Endothelial cell of umbilical vein (primary cell): ENCODE data around the gene RTKN2. TPM values are rescaled to one million over a fixed set of nuclear protein-coding genes. Genes with fewer than 3 reads are reported as not detected.

Experiments used
- BruUV-seq: library from RNA; stranded (reverse); fragments of 400-500 nt; replicated peaks from 2 replicates; lab custom pipeline; 2021; lab: Mats Ljungman, UMichigan
- CTCF ChIA-PET: fragments of 300-600, 350-600 bp; sonication (Branson Sonifier 250); formaldehyde crosslinking; loops from one replicate; lab custom pipeline; 2021; ENCODE audit warnings: antibody characterized with exemption, inconsistent platforms; lab: Charles Lee
- POLR2A ChIA-PET: fragments of 300-600, 350-600 bp; sonication (Branson Sonifier 250); formaldehyde crosslinking; loops from one replicate; lab custom pipeline; 2021; ENCODE audit warnings: antibody characterized with exemption, inconsistent platforms; lab: Charles Lee
- DNase-seq: peaks from one replicate; pipeline ENCODE4 v3.0.0-alpha.2; 2011; ENCODE audit warnings: low read depth, low spot score
- FAIRE-seq: peaks from 2 replicates; lab custom pipeline; 2011; peaks lifted over from hg19 to GRCh38; lab: Jason Lieb, UNC
- H2AFZ ChIP-seq: 2 replicates; pipeline ENCODE4 v1.6.0; 2012; ENCODE audit warnings: low read depth, low read length, control low read depth, inconsistent platforms
- H3K27ac ChIP-seq: 2 replicates; pipeline ENCODE4 v1.5.1; 2011; ENCODE audit warnings: low read depth, mild to moderate bottlenecking, control low read depth, low read length, moderate library complexity; ENCODE audit not compliant: insufficient read depth
- H3K27me3 ChIP-seq, 2 experiments: 2 replicates each; pipeline versions ENCODE4 v1.6.0 to v1.6.1; 2011; ENCODE audit warnings: low read length in 2 of 2, mixed read lengths in 1 of 2; ENCODE audit not compliant: control insufficient read depth in 2 of 2, insufficient read depth in 2 of 2
- H3K36me3 ChIP-seq, 2 experiments: 2 replicates in 1 of 2; 3 replicates in 1 of 2; pipeline ENCODE4 v1.5.1; 2011; ENCODE audit warnings: low read length in 2 of 2, mild to moderate bottlenecking in 1 of 2, moderate library complexity in 1 of 2; ENCODE audit not compliant: control insufficient read depth in 2 of 2, insufficient read depth in 2 of 2; ENCODE audit errors: extremely low read depth in 1 of 2
- H3K4me1 ChIP-seq: 3 replicates; pipeline ENCODE4 v1.5.1; 2011; ENCODE audit warnings: mild to moderate bottlenecking, low read length; ENCODE audit not compliant: control insufficient read depth, insufficient read depth; ENCODE audit errors: extremely low read depth
- H3K4me2 ChIP-seq: 2 replicates; pipeline ENCODE4 v1.6.1; 2011; ENCODE audit warnings: low read length, control low read depth, mixed read lengths; ENCODE audit not compliant: insufficient read depth
- H3K4me3 ChIP-seq, 3 experiments: fragments of 200-600 bp in 1 of 3; sonication (generic), shearing (Covaris generic) in 1 of 3; replicated peaks in 1 of 3; 2 replicates each; pipeline ENCODE4 v1.5.1; 2011 to 2016; ENCODE audit warnings: control low read depth in 3 of 3, low read length in 3 of 3, mild to moderate bottlenecking in 2 of 3, inconsistent platforms in 1 of 3, low read depth in 1 of 3, moderate library complexity in 1 of 3; ENCODE audit not compliant: insufficient read depth in 1 of 3
- H3K79me2 ChIP-seq: 2 replicates; pipeline ENCODE4 v1.6.0; 2012; ENCODE audit warnings: low read length, inconsistent platforms; ENCODE audit not compliant: control insufficient read depth, insufficient read depth
- H3K9ac ChIP-seq: replicated peaks from 2 replicates; pipeline ENCODE3; 2011; ENCODE audit warnings: low read length, control low read depth; ENCODE audit not compliant: insufficient read depth; ENCODE audit errors: extremely low read depth
- H3K9me1 ChIP-seq: replicated peaks from 3 replicates; pipeline ENCODE4 v1.6.0; 2011; ENCODE audit warnings: mild to moderate bottlenecking, low read length; ENCODE audit not compliant: control insufficient read depth, insufficient read depth; ENCODE audit errors: extremely low read depth
- H3K9me3 ChIP-seq: replicated peaks from 2 replicates; pipeline ENCODE4 v1.5.1; 2012; ENCODE audit warnings: low read length, inconsistent platforms; ENCODE audit not compliant: control insufficient read depth, insufficient read depth
- H4K20me1 ChIP-seq: replicated peaks from 2 replicates; pipeline ENCODE3; 2011; ENCODE audit warnings: mild to moderate bottlenecking, low read length; ENCODE audit not compliant: control insufficient read depth, insufficient read depth; ENCODE audit errors: extremely low read depth
- CTCF ChIP-seq, 2 donors: IDR thresholded peaks; 1 replicate in 1 of 2; 2 replicates in 1 of 2; pipeline ENCODE4 v1.5.1; 2011; ENCODE audit warnings: low read length in 2 of 2, mild to moderate bottlenecking in 2 of 2, moderate library complexity in 2 of 2, control low read depth in 1 of 2, inconsistent platforms in 1 of 2, low read depth in 1 of 2; ENCODE audit not compliant: insufficient read depth in 1 of 2; ENCODE audit errors: extremely low read depth in 1 of 2
- FOS ChIP-seq: IDR thresholded peaks from 2 replicates; pipeline ENCODE4 v1.6.1; 2011; ENCODE audit warnings: mild to moderate bottlenecking, low read length, moderate library complexity, borderline replicate concordance; ENCODE audit not compliant: insufficient read depth
- JUN ChIP-seq: IDR thresholded peaks from 2 replicates; pipeline ENCODE4 v1.6.1; 2011; ENCODE audit warnings: borderline replicate concordance, low read depth; ENCODE audit not compliant: insufficient read length, insufficient read depth
- MYC ChIP-seq: IDR thresholded peaks from one replicate; pipeline ENCODE4 v1.6.1; 2011; ENCODE audit warnings: mild to moderate bottlenecking, low read depth, low read length
- POLR2A ChIP-seq: IDR thresholded peaks from 2 replicates; pipeline ENCODE4 v1.6.1; 2012; ENCODE audit warnings: low read depth, mild to moderate bottlenecking, control low read depth, low read length
- POLR2AphosphoS5 ChIP-seq: IDR thresholded peaks from 2 replicates; pipeline ENCODE4 v1.6.1; 2012; ENCODE audit warnings: low read depth, mild to moderate bottlenecking, control low read depth, low read length, moderate library complexity; ENCODE audit not compliant: insufficient read depth
- dilution Hi-C: fragments of 300-500 bp; cut with MboI; formaldehyde crosslinking; loops from one replicate; pipeline ENCODE4 v1.15.0; 2019; ENCODE audit warnings: low sequenced_read_pairs; ENCODE audit not compliant: extremely low pct_ligation_motif_present
- intact Hi-C: fragments of 100-400 bp; cut with micrococcal nuclease; formaldehyde crosslinking; loops from one replicate; pipeline ENCODE4 v1.10.0; 2022
- polyA plus RNA-seq, 4 experiments: library from polyadenylated mRNA; depleted of rRNA in 3 of 4; stranded (reverse) in 3 of 4; unstranded in 1 of 4; fragments of >200 nt; gene quantifications; 2 replicates each; pipeline versions ENCODE4 v1.2.1 to v1.2.3, GENCODE V29; 2011 to 2012; ENCODE audit warnings: missing spikeins in 1 of 4
- total RNA-seq: library from RNA; stranded (reverse); gene quantifications from 2 replicates; pipeline ENCODE4 v1.2.3, GENCODE V29; 2021
- TF ChIP-seq, protein P1 (sequence below): IDR thresholded peaks from 2 replicates; pipeline ENCODE4 v1.6.1; 2011; ENCODE audit not compliant: insufficient read depth, insufficient read length

RTKN2 gene
- total and polyA plus RNA-seq, 2 donors (not counting 3 experiments of a cell fraction or from before 2014, with no cell fraction given): 0.65 to 4.8 TPM

DNA sequence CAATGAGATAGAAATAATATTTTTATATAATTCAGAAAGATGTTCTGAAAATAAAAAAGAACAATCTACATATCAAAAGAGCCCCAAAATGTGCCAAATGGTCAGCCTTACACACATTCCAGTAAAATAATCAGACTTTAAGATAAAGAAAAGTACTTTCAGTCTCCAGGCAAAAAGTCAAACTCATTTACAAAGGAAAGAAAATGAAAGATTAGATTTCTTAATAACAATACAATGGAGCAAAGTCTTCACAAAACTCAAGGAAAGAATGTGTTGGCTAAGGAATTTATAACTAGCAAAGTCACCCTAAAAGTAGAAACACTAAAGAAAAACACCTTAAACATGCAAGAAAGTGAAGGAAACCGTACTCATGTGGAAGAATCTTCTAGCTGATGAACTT, 16.6 kb downstream of the RTKN2 start:
- FAIRE-seq: no peak
- POLR2A ChIA-PET: no interaction called here
- BruUV-seq: no TSS peak

More for the DNA sequence above, 16.6 kb downstream of the RTKN2 start:
- Histone ChIP-seq H2AFZ (no peak overlapping the region), H3K36me3 (no peaks in the 10 kb centered on the region), H3K27ac (no peak overlapping the region), H3K9ac (no peak overlapping the region), H3K4me2 (no peak overlapping the region), H3K4me1 (peaks cover 3% of the 10 kb centered on the region), H3K9me3 (no peaks in the 10 kb centered on the region), H3K27me3 (no peaks in the 10 kb centered on the region), H3K79me2 (no peaks in the 10 kb centered on the region), H3K9me1 (no peaks in the 10 kb centered on the region), H4K20me1 (no peaks in the 10 kb centered on the region), H3K4me3 (no peak overlapping the region)
- no peak for DNase-seq
- CTCF ChIA-PET: interaction anchor here (0.7 to 1.6 kb wide), 4 partner anchors 10 to 213 kb away, joined by 3 to 6 read pairs (median 4); no protein-coding TSS in a partner anchor
- dilution Hi-C loops: no loop called here
- intact Hi-C loops: no loop called here
- TF ChIP-seq CTCF (IDR thresholded peaks at IDR 0.05; ENCODE audit: extremely low read depth in 1 of 2, insufficient read depth in 1 of 2, low read depth in 1 of 2, low read length in 2 of 2) (no peak), POLR2A (no peak), MYC (no peak), JUN (no peak), FOS (no peak), POLR2AphosphoS5 (no peak)
- TF ChIP-seq, protein P1, sequence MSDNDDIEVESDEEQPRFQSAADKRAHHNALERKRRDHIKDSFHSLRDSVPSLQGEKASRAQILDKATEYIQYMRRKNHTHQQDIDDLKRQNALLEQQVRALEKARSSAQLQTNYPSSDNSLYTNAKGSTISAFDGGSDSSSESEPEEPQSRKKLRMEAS: no peak
